ENCODE data around the gene ZMYM3. TPM values are rescaled to one million over a fixed set of nuclear protein-coding genes. Genes with fewer than 3 reads are reported as not detected.
"Not testable (repeated sequence)": the region's sequence is repeated elsewhere in the genome, so short reads cannot be mapped to it uniquely, and the experiment has no call there.

ZMYM3 gene
- total RNA-seq, 2 donors from 2014 or later, result 26.9 to 36.1 TPM

DNA sequence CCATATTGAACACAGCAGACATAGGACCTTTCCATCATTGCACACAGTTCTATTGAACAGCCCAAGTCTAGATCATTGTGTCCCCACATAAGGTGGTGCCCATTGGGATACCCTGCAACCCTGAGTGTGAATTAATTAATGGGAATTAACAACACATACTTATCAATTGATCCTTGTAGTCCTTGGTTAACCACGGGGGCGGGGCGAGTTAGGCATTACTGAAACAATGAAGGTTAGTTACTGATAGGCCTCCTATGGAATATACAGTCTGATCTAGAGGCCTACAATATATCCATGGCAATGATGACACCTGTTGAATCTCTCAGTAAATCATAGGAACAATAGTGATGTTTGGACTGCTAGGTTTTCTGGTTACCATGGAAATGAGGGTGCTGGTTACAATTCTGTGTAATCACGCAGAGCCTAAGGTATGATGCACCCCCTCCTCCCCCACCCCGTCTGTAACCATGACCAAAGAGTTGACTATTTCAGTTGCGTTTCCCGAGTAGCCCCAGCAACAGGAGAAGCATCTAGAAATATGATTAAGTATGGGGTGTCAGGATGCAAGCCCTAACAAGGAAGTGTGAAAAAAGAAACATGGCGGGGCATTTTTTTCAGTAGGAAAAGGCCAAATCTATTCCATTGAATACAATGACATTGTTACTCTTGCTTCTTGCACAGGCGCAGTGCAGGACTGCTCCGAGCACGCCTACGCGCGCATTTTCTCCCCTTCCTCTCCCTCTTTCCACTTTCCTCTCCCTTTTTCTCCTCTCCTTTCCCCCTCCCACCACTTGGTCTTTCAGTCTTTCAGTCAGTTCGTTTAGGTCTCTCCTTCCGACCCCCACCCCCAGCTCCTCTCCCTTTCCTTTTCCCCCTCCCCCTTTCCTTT lies 28.8 kb upstream of the ZMYM3 start:
- Mint-ChIP-seq H3K9me3 (no peaks in the 10 kb centered on the region), H3K27me3 (ENCODE audit: low read depth) (peaks cover 6% of the 10 kb centered on the region), H3K4me3 (peak overlapping the region; percentile 95 to 99), H3K36me3 (ENCODE audit: insufficient read depth in 2 of 2) (peaks cover 4 to 13% of the 10 kb centered on the region in 2 donors), H3K4me1 (ENCODE audit: low read depth) (peaks cover 11% of the 10 kb centered on the region), H3K27ac (peak overlapping the region; percentile 100)
- ATAC-seq (replicated peaks in 1 of 2) (peak; percentile 75), DNase-seq (peak; percentile 55 to 61)

DNA sequence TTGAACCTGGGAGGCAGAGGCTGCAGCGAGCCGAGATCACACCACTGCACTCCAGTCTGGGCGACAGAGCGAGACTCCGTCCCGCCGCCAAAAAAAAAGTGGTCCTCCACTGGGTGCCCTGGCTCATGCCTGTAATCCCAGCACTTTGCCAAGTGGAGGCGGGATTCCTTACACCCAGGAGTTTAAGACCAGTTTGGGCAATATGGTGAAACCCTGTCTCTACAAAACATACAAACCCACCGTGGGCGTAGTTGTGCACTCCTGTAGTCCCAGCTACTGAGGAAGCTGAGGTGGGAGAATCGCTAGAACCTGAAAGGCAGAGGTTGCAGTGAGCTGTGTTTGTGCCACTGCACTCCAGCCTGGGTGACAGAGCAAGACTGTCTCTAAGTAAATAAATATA lies 27.4 kb upstream of the ZMYM3 start:
- not testable (repeated sequence) for H3K27ac Mint-ChIP-seq; ATAC-seq (replicated peaks in 1 of 2); DNase-seq; H3K4me3 Mint-ChIP-seq; H3K9me3 Mint-ChIP-seq; H3K27me3 Mint-ChIP-seq (ENCODE audit: low read depth)
- peaks cover 4 to 11% of the 10 kb centered on the region in 2 donors for H3K36me3 Mint-ChIP-seq (ENCODE audit: insufficient read depth in 2 of 2)
- peaks cover 11% of the 10 kb centered on the region for H3K4me1 Mint-ChIP-seq (ENCODE audit: low read depth)

DNA sequence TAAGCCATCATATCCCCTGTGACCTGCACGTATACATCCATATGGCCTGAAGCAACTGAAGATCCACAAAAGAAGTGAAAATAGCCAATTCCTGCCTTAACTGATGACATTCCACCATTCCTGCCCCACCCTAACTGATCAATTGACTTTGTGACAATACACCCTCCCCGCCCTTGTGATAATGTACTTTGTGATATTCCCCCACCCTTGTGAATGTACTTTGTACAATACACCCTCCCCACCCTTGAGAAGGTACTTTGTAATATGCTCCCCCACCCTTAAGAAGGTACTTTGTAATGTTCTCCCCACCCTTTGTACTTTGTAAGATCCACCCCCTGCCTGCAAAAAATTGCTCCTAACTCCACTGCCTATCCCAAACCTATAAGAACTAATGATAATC lies 18.4 kb upstream of the ZMYM3 start:
- H3K4me3 Mint-ChIP-seq; H3K27me3 Mint-ChIP-seq (ENCODE audit: low read depth); H3K36me3 Mint-ChIP-seq (ENCODE audit: insufficient read depth in 2 of 2); H3K27ac Mint-ChIP-seq; H3K9me3 Mint-ChIP-seq; H3K4me1 Mint-ChIP-seq (ENCODE audit: low read depth); DNase-seq; ATAC-seq (replicated peaks in 1 of 2): not testable (repeated sequence)

DNA sequence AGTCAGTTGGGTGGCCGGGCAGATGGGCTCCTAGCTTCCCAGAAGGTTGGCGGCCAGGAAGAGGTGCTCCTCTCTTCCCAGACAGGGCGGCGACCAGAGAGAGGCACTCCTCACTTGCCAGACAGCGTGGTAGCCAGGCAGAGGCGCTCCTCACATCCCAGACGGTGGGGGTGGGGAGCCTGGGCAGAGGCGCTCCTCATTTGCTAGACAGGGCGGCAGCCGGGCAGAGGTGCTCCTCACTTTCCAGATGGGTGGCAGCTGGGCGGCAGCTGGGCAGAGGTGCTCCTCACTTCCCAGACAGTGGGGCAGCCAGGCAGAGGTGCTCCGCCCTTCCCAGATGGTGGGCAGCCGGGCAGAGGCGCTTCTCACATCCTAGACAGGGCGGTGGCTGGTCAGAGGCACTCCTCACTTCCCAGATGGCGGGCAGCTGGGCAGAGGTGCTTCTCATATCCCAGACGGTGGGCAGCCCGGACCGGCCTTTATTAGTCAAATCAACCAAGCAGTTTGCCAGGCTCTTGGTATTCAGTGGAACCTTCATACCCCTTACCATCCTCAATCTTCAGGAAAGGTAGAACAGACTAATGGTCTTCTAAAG lies 16.0 kb upstream of the ZMYM3 start:
- ATAC-seq (replicated peaks in 1 of 2), result no peak
- no peaks in the 10 kb centered on the region for H3K36me3 Mint-ChIP-seq (ENCODE audit: insufficient read depth in 2 of 2)
- DNase-seq, result no peak
- peaks cover 6% of the 10 kb centered on the region for H3K27me3 Mint-ChIP-seq (ENCODE audit: low read depth)
- no peak overlapping the region for H3K4me3 Mint-ChIP-seq
- no peaks in the 10 kb centered on the region for H3K4me1 Mint-ChIP-seq (ENCODE audit: low read depth)
- H3K9me3 Mint-ChIP-seq, result no peaks in the 10 kb centered on the region
- no peak overlapping the region for H3K27ac Mint-ChIP-seq

DNA sequence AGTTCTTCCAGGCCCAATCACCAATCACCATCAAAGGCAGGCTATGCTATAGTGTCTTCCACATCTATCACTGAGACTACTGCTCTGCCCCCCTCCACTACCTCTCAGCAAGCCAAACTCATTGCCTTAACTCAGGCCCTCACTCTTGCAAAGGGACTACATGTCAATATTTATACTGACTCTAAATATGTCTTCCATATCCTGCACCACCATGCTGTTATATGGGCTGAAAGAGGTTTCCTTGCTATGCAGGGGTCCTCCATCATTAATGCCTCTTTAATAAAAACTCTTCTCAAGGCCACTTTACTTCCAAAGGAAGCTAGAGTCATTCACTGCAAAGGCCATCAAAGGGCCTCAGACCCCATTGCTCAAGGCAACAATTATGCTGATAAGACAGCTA lies 14.7 kb upstream of the ZMYM3 start:
- H3K9me3 Mint-ChIP-seq; H3K27me3 Mint-ChIP-seq (ENCODE audit: low read depth); H3K4me3 Mint-ChIP-seq; H3K36me3 Mint-ChIP-seq (ENCODE audit: insufficient read depth in 2 of 2); ATAC-seq (replicated peaks in 1 of 2); H3K27ac Mint-ChIP-seq; DNase-seq; H3K4me1 Mint-ChIP-seq (ENCODE audit: low read depth): not testable (repeated sequence)

DNA sequence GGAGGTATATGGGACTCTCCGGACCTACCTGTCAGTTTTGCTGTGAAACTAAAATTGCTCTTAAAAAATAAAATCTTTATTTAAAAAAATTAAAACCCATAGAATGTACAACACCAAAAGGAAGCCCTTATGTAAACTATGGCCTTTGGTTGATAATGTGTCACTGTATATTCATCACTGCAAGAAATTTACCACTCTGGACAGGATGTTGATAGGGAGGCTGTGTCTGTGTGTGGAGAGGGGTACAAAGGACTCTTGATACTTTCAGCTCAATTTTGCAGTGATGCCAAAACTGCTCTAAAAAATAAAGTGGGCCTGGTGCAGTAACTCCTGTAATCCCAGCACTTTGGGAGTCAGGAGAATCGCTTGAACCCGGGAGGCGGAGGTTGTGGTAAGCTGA lies 2.9 kb upstream of the ZMYM3 start:
- DNase-seq, result no peak
- H3K4me3 Mint-ChIP-seq, result no peak overlapping the region
- H3K27me3 Mint-ChIP-seq (ENCODE audit: low read depth), result no peaks in the 10 kb centered on the region
- no peak overlapping the region for H3K27ac Mint-ChIP-seq
- H3K4me1 Mint-ChIP-seq (ENCODE audit: low read depth), result peaks cover 22% of the 10 kb centered on the region
- no peaks in the 10 kb centered on the region for H3K9me3 Mint-ChIP-seq
- H3K36me3 Mint-ChIP-seq (ENCODE audit: insufficient read depth in 2 of 2), result peaks cover 0 to 1% of the 10 kb centered on the region in 2 donors
- no peak for ATAC-seq (replicated peaks in 1 of 2)

DNA sequence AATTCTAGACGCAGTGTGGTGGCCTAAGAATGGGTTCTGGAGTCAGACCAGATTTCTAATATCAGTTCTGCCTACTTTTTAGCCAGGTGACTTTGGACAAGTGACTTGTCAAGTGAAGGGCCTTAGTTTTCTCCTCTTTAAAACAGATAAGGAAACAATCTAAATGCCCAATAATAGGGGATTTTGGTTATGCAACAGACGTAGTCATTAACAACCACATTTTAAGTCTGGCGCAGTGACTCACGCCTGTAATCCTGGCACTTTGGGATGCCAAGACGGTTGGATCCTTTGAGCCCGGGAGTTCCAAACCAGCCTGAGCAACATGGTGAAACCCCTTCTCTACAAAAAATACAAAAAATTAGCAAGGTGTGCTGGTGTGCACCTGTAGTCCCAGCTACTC lies 2.1 kb upstream of the ZMYM3 start:
- DNase-seq (no peak), ATAC-seq (replicated peaks in 1 of 2) (no peak)
- Mint-ChIP-seq H3K4me1 (ENCODE audit: low read depth) (peaks cover 30% of the 10 kb centered on the region), H3K36me3 (ENCODE audit: insufficient read depth in 2 of 2) (peaks cover under 1 to 1% of the 10 kb centered on the region in 2 donors), H3K4me3 (no peak overlapping the region), H3K9me3 (no peaks in the 10 kb centered on the region), H3K27me3 (ENCODE audit: low read depth) (no peaks in the 10 kb centered on the region), H3K27ac (no peak overlapping the region)

DNA sequence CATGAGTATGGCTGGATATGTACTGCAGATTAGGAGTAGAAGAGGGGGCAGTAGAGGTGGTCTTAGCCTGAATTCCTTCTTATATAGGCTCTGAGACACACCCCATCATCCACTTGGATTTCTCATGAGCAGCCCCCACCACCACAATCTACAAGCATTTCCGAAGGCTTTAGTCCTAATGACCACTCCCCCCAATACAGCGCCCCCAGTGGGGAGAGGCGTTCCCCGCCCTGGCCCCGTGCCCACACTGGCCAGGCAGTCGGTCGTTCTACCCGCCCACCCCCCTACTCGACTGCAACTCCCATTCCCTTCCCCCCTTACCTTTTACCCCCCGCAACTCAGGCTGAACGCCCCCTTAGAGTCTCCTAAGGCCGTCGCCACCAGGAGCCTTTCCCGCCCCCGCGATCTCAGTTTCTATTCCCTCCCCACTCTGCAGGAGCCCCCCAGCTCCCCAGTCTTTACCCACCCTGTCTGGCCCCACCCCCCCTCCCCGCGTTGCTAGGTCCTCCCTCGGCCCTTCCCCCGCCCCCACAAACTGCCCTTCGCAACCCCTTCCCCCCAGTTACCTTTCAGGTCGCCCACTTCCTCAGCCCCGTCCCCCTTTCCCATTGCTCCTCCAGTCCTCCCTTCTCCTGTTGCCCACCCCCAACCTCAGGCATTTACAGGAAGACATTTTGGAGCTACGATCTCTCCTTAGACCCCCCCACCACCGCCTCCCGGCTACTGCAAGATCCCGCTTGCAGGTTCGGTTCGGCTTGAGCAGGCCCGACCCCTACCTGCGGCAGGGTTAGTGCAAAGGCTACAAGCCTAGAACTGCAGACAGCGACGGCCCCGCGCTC lies 468 bp downstream of the ZMYM3 start:
- peaks cover 39% of the 10 kb centered on the region for H3K4me1 Mint-ChIP-seq (ENCODE audit: low read depth)
- ATAC-seq (replicated peaks in 1 of 2), result no peak
- peak; percentile 55 to 60 for DNase-seq
- peaks cover 3 to 7% of the 10 kb centered on the region in 2 donors for H3K36me3 Mint-ChIP-seq (ENCODE audit: insufficient read depth in 2 of 2)
- peak overlapping the region; percentile 87 to 96 for H3K4me3 Mint-ChIP-seq
- H3K27ac Mint-ChIP-seq, result peak overlapping the region; percentile 66
- H3K9me3 Mint-ChIP-seq, result no peaks in the 10 kb centered on the region
- H3K27me3 Mint-ChIP-seq (ENCODE audit: low read depth), result no peaks in the 10 kb centered on the region

DNA sequence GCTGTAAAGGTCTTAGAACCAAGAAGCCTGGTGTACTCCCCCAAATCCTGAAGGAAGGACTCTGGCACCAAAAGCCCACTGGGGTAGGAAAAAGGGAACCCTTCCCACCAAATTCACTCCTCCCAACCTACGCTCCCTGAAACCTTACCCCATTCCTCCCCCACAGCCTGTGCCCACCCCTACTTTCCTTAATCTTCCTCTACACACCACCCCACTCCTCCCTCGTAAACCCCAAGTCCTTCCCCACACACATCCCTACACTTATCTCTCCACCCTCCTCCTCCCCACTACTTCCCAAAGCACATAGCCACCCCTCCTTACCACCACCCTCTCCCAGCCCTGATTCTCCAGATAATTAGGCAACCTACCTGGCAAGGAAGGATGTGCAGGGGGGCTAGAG lies 1.7 kb downstream of the ZMYM3 start:
- DNase-seq, result no peak
- Mint-ChIP-seq H3K36me3 (ENCODE audit: insufficient read depth in 2 of 2) (peaks cover 4 to 7% of the 10 kb centered on the region in 2 donors), H3K4me1 (ENCODE audit: low read depth) (peaks cover 39% of the 10 kb centered on the region), H3K27me3 (ENCODE audit: low read depth) (no peaks in the 10 kb centered on the region), H3K4me3 (peak overlapping the region; percentile 87 to 96), H3K27ac (peak overlapping the region; percentile 75), H3K9me3 (no peaks in the 10 kb centered on the region)
- no peak for ATAC-seq (replicated peaks in 1 of 2)

DNA sequence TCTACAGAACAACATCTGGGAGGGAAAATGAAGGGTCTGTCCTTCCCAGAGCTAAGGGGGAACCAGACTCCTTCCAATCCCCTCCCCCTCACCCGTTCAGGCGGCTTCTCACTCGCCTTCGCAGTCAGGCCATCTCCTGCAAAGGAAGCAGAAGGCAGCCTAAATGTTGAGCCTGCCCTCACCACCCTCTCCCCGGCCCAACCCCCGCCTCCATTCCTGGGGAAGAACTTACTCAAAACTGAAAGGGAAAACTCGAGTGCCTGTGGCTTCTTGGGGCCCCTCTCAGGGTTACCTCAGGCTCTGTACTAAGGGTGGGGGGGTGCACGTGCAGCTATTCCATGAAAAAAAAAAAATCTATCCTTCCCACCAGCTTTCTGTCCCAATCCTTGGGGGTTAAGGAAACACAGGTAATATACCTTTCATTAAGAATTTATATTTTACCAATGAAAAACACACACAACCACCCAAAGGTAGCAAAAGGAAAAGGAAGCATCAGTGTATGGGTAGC lies 2.4 kb downstream of the ZMYM3 start:
- Mint-ChIP-seq H3K27ac (peak overlapping the region; percentile 75), H3K4me1 (ENCODE audit: low read depth) (peaks cover 39% of the 10 kb centered on the region), H3K36me3 (ENCODE audit: insufficient read depth in 2 of 2) (peaks cover 6 to 8% of the 10 kb centered on the region in 2 donors), H3K4me3 (peak overlapping the region; percentile 87 to 96), H3K27me3 (ENCODE audit: low read depth) (no peaks in the 10 kb centered on the region), H3K9me3 (no peaks in the 10 kb centered on the region)
- ATAC-seq (replicated peaks in 1 of 2) (no peak), DNase-seq (peak; percentile 3 to 11)

DNA sequence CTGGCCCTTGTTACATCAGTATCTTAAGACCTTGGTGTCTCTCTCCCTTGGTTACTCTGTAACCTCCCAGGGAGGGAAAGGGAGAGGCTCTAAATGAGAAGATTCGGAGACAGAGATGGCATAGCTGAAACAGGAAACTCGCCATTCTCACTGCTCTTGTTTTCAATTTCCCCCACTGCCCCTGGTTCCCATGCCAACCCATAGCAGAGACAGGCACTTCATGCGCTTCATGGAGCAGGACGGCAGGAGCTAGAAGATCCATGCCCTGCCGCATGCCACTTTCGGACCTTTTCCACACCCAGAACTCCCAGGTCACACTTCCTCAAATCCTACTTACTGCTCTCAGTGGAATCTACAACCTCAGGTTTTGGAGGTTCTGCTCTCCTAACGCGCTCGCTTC lies 3.1 kb downstream of the ZMYM3 start:
- no peak overlapping the region for H3K27ac Mint-ChIP-seq
- ATAC-seq (replicated peaks in 1 of 2), result no peak
- DNase-seq, result no peak
- no peaks in the 10 kb centered on the region for H3K27me3 Mint-ChIP-seq (ENCODE audit: low read depth)
- peaks cover 38% of the 10 kb centered on the region for H3K4me1 Mint-ChIP-seq (ENCODE audit: low read depth)
- peak overlapping the region in 1 of 2 donors; percentile 96 for H3K4me3 Mint-ChIP-seq
- no peaks in the 10 kb centered on the region for H3K9me3 Mint-ChIP-seq
- H3K36me3 Mint-ChIP-seq (ENCODE audit: insufficient read depth in 2 of 2), result peaks cover 8 to 9% of the 10 kb centered on the region in 2 donors

DNA sequence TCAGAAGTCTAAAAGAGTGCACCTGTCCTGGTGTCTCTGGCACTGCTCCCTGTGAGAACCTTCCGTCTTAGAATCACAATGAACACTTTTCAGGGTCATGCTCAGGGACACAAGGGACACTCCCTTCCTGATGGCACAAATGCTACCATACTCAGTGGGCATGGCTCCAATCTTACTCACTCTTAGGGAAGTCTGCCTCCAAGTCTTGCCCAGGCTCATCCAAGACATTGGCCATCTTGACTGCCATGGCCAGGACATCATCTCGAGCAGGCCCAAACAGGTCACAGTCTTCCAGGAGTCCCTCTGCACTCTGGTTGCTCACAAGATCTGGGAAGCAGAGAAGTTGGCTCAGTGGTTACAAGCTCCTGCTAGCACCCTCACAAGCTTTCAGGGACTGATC lies 8.8 kb downstream of the ZMYM3 start:
- Mint-ChIP-seq H3K4me3 (no peak overlapping the region), H3K36me3 (ENCODE audit: insufficient read depth in 2 of 2) (peaks cover 17 to 21% of the 10 kb centered on the region in 2 donors), H3K9me3 (no peaks in the 10 kb centered on the region), H3K4me1 (ENCODE audit: low read depth) (peaks cover 3% of the 10 kb centered on the region), H3K27me3 (ENCODE audit: low read depth) (peaks cover 11% of the 10 kb centered on the region), H3K27ac (peak overlapping the region; percentile 6)
- DNase-seq (no peak), ATAC-seq (replicated peaks in 1 of 2) (no peak)
